NCI-H2107 treated with DMSO at 0.1 percent for 48 hours (cell line): ENCODE results near the gene UIMC1.
"Not testable (repeated sequence)": the region's sequence is repeated elsewhere in the genome, so short reads cannot be mapped to it uniquely, and the experiment has no call there.

Experiments used
- DNase-seq: peaks from one replicate; lab custom pipeline; 2025; ENCODE audit not compliant: unreplicated experiment; lab: John Stamatoyannopoulos, UW

UIMC1 gene

DNA sequence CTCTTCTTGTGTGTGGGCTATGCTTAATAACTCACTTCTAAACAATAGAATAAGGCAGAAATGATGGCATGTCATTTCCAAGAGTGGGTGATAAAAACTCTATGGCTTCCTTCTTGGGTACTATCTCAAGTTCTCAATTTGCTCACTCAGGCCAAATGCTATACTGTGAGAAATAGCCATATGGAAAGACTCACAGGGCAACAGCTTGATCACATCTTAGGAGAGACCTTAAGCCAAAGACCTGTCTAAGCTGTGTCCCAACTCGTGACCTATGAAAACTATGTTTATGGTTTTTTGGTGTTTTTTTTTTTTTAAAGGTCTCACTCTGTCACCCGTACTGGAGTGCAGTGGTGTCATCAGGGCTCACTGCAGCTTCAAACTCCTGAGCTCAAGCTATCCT is 2.1 kb upstream of the UIMC1 start:
- DNase-seq, result no peak

DNA sequence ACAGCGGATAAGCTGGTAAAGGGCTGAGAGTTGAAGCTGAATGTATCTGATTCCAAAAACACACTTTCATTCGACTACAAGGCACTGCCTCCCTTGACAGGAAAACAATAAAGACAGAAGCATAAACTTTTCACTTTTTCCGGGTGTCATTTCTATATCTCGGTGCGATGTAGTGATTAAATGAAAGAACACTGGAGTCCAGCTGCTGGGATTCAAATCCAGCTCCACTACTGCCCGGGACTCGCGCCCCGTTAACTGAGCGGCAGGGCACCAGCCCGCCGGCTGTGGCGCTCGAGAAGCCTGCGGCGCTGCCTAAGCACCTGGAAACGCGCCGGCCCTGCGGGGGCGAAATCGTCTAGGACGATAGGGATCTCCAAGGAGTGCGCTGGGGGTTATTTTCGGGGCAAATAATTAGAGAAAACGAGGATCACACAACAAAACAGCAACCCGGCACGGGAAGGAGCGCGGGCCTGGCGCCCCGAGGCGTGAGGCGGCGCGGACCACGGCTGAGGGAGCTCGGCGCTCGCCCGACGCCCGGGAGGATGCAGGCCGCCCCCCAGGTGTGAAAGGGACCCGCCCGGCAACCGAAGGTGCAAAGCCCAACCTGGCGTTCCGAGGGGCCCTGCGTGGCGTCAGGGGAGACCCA is 837 bp downstream of the UIMC1 start:
- peak; percentile 20 for DNase-seq

DNA sequence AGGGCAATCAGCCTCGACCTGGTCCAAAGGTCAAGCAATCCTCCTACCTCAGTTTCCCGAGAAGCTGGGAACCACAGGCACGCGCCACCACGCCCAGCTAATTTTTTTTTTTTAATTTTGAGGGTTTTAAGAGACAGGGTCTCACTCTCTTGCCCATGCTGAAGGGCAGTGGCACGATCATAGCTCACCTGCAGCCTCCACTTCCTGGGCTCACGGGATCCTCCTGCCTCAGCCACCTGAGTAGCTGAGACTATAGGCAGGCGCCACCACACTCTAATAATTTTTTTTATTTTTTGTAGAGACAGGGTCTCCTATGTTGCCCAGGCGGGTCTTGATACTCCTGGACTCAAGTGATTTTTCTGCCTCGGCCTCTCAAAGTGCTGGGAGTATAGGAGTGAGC is 1.6 kb downstream of the UIMC1 start:
- DNase-seq, result no peak

DNA sequence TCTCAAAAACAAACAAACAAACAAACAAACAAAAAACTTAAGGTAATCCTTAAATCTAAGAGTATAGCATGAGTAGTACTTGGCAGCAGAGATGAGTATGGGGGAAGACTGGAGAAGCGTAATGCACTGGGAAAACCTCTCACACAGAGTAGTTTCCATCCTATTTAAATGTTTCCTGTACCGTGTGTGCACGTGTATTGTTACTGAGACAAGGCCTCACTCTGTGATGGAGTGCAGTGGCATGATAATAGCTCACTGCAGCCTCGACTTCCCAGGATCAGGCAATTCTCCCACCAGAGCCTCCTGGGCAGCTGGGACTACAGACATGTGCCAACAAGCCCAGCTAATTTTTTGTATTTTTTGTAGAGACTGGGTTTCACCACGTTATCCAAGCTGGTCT is 2.9 kb downstream of the UIMC1 start:
- DNase-seq, result no peak

DNA sequence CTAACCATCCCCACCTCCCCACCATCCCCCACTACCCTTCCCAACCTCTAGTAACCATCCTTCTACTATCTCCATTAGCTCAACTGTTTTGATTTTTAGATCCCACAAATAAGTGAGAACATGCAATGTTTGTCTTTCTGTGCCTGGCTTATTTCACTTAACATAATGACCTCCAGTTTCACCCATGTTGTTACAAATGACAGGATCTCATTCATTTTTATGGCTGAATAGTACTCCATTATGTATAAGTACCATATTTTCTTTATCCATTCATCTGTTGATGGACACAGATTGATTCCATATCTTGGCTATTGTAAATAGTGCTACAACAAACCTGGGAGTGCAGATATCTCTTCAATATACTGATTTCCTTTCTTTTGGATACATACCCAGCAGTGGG is 7.1 kb downstream of the UIMC1 start:
- DNase-seq, result not testable (repeated sequence)

DNA sequence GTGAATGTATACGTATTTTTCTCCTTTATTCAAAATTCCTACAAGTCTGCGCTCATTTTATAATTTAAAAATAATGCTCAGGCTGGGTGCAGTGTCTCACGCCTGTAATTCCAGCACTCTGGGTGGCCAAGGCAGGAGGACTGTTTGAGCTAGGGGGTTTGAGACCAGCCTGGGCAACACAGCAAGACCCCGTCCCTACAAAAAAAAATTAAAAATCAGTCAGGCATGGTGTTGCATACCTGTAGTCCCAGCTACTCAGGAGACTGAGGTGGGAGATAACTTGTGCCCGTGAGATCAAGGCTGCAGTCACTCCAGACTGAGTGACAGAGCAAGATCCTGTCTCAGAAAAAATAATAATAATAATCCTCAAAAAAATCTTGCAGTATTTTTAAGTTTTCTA is 7.8 kb downstream of the UIMC1 start:
- DNase-seq, result no peak

DNA sequence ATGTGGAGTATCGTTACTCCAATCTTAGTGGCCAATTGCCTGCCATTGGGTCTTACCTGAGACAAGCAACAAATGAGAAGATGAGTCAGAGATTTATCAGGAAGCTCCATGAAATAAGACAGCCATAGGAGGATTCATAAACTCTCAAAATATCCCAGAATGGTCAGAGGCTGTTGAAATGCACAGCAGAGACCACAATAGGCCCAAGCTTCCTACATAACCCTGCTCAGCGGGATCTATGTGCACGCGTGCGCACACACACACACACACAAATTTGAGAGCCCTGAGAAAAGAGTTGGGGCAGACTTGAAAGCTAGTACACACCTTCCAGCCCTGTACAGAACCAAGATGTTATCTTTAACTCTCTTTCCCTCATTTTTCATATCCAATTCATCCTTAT is 9.8 kb downstream of the UIMC1 start:
- DNase-seq, result no peak

DNA sequence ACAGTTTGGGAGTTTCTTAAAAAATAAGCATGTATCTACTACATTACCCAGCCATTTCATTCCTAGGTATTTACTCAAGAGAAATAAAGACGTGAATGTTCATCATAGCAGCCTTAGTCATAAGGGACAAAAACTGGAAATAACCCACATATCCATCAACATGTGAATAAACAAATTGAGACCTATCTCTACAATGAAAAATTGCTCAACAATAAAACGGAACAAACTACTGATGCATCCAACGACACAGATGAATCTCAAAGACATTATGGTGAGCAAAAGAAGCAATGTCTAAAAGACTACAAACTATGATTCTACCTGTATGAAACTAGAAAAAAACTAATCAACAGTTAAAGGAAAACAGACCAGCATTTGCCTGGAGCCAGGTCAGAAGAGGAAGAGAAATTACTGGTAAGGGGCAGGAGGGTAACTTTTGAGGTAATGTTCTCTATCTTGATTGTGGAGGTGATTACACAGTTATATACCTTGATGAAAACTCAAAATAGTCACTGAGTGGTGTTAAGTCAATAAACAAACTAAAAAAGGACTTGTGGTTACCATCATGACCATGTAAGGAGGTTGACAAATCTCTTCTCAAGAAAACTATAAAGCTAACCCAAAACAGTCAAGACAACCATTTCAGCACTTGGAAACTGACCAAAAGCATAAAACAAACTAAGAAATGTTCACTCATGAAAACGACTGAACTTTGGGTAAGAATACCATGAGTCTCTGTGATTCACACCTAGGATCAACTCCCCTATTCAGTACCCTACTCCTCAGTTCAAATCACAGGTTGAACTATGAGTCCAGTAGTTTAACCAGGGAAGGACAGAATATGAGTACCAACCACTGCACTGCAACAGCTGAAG is 10.4 kb downstream of the UIMC1 start:
- no peak for DNase-seq

DNA sequence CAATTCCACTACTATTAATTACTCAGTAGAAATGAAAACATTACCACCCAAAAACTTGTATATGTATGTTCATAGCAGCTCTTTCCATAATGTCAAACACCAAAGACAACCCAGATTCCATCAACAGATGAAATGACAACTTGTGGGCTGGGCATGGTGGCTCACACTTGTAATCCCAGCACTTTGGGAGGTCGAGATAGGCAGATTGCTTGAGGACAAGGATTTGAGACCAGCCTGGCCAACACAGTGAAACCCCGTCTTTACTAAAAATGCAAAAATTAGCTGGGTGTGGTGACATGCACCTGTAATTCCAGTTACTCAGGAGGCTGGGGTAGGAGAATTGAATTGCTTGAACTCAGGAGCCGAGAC is 11.5 kb downstream of the UIMC1 start:
- no peak for DNase-seq

DNA sequence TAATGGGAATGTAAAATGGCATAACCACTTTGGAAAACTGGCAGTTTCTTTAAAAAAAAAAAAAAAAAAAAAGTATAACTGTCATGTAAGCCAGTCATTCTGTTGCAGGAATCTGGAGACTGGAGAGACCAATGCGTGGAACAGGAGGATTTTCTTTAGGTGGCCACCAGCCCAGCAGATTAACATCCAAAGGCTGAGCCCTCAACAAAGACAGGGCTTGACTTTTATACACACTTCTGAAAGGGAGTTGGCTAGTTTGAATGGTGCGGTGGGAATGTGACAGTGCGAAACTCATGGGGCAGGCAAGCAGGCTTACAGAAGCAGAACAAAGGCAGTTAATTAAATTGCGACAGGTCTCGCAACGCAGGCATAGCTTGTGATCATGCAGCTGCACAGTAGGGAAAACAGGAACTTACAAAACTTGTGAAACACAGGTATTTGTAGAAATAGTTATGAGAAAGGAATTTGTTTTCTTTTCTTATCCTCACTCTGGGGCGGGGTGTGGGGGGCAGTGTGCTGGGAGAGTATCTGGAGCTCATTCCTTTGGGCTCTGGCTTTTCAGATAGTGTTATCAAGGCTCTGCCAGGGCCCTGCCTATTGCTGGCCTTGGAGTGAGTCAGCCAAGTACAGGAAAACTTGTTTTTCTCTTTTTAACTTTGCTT is 12.0 kb downstream of the UIMC1 start:
- DNase-seq, result no peak

DNA sequence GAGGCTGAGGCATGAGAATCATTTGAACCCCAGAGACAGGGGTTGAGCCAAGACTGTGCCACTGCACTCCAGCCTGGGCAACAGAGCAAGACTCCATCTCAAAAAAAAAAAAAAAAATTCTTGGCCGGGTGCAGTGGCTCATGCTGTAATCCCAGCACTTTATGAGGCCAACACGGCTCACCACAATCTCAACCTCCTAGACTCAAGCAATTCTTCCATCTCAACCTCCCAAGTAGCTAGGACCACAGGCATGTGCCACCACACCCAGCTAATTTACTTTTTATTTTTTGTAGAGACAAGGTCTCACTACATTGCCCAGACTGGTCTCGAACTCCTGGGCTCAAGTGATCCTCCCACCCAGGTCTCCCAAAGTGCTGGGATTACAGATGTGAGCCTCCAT is 13.5 kb downstream of the UIMC1 start:
- not testable (repeated sequence) for DNase-seq

DNA sequence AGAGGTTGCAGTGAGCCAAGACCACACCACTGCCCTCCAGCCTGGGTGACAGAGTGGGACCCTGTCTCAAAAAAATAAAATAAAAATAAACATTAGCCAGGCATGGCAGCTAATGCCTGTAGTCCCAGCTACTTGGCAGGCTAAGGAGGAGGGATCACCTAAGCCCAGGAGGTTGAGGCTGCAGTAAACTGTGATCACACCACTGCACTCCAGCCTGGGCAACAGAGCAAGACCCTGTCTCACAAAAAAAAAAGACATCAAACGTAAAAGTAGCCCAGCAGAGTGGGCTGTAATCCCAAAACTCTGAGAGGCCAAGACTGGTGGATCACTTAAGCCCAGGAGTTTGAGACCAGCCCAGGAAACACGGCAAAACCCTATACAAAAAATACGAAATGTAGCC is 19.0 kb downstream of the UIMC1 start:
- no peak for DNase-seq

DNA sequence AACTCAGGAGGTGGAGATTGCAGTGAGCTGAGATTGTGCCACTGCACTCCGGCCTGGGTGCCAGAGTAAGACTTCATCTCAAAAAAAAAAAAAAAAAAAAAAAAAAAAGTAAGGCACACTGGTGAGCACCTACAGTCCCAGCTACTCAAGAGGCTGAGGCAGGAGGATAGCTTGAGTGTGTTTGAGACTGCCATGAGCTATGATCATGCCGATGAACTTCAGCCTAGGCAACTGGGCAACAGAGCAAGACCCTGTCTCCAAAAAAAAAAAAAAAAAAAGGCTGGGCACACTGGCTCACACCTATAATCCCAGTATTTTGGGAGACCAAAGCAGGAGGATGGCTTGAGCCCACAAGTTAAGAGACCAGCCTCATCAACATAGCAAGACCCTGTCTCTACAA is 20.3 kb downstream of the UIMC1 start:
- no peak for DNase-seq

DNA sequence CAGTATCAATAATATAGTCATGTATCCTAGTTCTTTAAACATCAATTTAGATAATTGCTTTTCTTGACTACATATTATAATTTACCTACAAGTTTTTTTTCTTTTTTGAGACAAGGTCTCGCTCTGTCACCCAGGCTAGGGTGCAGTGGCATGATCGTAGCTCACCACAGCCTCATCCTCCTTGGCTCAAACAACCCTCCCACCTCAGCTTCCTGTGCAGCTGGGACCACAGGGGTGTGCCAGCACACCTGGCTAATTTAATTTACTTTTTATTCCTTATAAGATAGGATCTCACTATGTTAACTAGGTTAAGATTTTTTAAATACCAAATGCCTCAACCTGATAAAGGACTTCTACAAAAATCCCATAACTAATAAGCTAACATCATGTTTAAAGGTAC is 21.1 kb downstream of the UIMC1 start:
- DNase-seq, result no peak

DNA sequence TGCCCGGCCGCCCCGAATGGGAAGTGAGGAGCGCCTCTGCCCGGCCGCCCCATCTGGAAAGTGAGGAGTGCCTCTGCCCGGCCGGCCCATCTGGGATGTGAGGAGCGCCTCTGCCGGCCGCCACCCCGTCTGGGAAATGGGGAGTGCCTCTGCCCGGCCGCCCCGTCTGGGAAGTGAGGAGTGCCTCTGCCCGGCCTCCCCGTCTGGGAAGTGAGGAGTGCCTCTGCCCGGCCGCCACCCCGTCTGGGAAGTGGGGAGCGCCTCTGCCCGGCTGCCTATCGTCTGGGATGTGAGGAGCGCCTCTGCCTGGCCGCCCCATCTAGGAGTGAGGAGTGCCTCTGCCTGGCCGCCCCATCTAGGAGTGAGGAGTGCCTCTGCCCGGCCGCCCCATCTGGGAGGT is 22.4 kb downstream of the UIMC1 start:
- not testable (repeated sequence) for DNase-seq

DNA sequence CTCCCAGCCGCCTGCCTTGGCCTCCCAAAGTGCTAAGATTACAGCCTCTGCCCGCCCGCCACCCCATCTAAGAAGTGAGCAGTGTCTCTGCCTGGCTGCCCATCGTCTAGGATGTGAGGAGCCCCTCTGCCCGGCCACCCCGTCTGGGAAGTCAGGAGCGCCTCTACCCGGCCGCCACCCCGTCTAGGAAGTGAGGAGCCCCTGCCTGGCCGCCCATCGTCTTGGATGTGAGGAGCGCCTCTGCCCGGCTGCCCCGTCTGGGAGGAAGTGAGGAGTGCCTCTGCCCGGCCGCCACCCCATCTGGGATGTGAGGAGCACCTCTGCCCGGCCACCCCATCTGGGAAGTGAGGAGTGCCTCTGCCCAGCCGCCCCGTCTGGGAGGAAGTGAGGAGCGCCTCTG is 23.0 kb downstream of the UIMC1 start:
- not testable (repeated sequence) for DNase-seq

DNA sequence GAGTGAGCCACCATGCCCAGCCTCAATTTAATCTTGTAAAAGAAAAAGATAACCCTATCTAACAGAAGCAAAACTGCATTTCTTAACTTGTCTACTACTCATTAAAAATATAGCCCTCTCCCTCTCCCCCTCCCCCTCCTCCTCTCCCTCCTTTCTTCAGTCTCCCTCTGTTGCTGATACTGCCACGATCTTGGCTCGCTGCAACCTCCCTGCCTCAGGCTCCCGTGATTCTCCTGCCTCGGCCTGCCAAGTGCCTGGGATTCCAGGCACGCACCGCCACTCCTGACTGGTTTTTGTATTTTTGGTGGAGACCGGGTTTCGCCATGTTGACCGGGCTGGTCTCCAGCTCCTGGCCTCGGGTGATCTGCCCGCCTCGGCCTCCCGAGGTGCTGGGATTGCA is 23.5 kb downstream of the UIMC1 start:
- not testable (repeated sequence) for DNase-seq

DNA sequence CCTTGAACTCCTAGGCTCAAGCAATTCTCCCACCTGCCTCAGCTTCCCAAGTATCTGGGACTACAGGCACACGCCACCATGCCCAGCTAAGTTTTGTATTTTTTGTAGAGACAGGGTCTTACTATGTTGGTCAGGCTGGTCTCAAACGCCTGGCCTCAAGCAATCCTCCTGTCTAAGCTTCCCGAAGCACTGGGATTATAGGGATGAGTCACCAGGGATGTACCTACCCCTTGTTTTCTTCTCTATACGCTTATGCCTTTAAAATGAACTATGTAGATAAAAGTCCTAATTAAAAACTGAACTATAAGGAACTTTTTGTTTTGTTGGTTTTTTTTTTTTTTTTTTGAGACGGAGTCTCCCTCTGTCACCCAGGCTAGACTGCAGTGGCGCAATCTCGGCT is 25.8 kb downstream of the UIMC1 start:
- no peak for DNase-seq

DNA sequence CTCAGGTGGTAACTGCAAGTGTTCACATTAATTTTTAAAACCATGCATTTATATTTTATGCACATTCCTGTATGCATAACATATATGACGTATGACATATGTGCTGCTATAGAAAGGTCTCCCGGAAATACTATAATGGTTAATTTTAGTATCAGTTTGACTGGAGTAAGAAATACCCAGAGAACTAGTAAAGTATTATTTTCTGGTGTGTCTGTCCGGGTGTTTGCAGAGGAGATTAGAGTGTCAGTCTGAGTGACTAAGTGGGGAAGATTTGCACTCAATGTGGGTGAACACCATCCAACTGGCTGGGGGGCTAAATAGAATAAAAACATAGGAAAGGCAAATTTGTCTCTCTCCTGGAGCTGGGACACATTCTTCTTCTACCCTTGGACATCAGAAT is 26.9 kb downstream of the UIMC1 start:
- no peak for DNase-seq

DNA sequence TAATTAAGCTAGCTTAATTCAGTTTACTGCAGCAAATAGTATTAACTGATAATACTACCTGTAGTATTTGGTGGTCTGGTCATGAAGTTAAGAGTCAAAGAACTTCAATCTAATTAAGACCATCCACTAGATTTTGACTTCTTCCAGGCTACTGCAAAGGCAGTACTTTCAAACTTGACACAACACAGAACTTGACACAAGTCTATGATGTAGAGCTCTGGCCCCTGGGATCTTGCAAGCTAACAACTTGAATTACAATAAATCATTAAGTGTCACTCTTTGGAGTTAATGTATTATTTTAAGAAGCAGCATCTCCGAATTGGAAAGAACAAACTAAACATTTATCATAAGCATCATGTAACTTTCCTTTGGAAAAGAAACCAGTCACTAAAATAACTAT is 40.9 kb downstream of the UIMC1 start:
- no peak for DNase-seq

DNA sequence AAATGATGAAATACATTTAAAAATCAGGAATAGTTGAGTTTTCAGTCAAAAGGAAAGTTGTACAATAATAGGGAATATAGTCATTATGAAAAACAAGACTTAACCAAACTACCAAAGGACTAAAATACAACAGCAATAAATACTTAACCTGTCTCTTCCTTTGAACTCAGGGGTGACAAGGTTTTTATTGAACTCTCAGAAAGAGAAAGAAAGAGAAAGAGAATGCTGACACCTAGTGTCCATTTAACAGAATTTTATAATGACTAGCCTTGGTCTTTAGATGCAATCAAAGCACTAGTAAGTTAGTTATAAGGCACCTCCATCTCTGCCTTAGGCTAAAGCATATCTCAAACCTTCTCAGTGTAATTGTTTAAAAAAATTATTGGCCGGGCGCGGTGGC is 47.5 kb downstream of the UIMC1 start:
- peak; percentile 27 for DNase-seq

DNA sequence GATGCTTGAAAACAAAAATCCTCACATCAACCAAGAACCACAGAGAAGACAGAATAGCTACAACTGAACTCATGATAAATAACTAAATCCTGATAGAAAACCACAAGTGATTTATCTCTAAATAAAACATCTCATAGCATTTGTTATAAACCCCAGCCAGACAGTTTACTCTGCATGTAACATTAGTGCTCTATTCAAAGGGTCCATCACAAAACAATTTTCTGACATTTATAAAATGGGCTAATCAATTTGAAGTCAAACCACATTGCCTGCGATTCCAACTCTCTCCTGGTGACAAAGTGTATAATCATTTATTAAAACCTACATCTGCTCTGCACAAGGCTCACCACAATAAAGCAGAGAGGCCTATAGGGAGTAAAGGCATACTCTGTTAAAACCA is 49.8 kb downstream of the UIMC1 start:
- no peak for DNase-seq
